ENCODE results near the gene OBSCN. TPM values are rescaled to one million over a fixed set of nuclear protein-coding genes. Genes with fewer than 3 reads are reported as not detected.

Gene OBSCN
- total and polyA plus RNA-seq, 2 donors (not counting 3 experiments of a cell fraction or from before 2014, with no cell fraction given) = 1.5 to 2.9 TPM

GRCh38 chr1:228278432-228278941 is 70.6 kb downstream of the OBSCN start:
- DNase-seq (ENCODE audit: low read depth, low spot score) (no peak), FAIRE-seq (no peak)
- H2AFZ ChIP-seq (ENCODE audit: low read depth, low read length) = no peak overlapping the region
- dilution Hi-C loops (cut with MboI; ENCODE audit: extremely low pct_ligation_motif_present, low sequenced_read_pairs) (no loop called here), intact Hi-C loops (cut with micrococcal nuclease) (loop anchor here (5.0 to 10.0 kb wide), 3 partner anchors 41 to 179 kb away; a partner anchor contains a TSS)
- ChIA-PET CTCF (interaction anchor here (1.2 kb wide), 1 partner anchor 222 kb away, joined by 3 read pairs; no protein-coding TSS in a partner anchor), POLR2A (no interaction called here)
- H3K9me1 ChIP-seq (replicated peaks; ENCODE audit: control insufficient read depth, extremely low read depth, insufficient read depth, low read length) = no peaks in the 10 kb centered on the region
- peaks cover 2% of the 10 kb centered on the region for H3K4me1 ChIP-seq (ENCODE audit: control insufficient read depth, extremely low read depth, insufficient read depth, low read length)
- H3K36me3 ChIP-seq (ENCODE audit: control insufficient read depth in 2 of 2, extremely low read depth in 1 of 2, insufficient read depth in 2 of 2, low read length in 2 of 2) = peaks cover 0 to 2% of the 10 kb centered on the region in 2 experiments
- H3K79me2 ChIP-seq (ENCODE audit: control insufficient read depth, insufficient read depth, low read length) = no peaks in the 10 kb centered on the region
- BruUV-seq (replicated peaks) = no TSS peak
- H4K20me1 ChIP-seq (replicated peaks; ENCODE audit: control insufficient read depth, extremely low read depth, insufficient read depth, low read length) = no peaks in the 10 kb centered on the region
- no peak overlapping the region for H3K9ac ChIP-seq (replicated peaks; ENCODE audit: extremely low read depth, insufficient read depth, low read length)
- TF ChIP-seq POLR2AphosphoS5 (IDR thresholded peaks at IDR 0.05; ENCODE audit: insufficient read depth, low read depth, low read length) (no peak), GATA2 (IDR thresholded peaks at IDR 0.05; ENCODE audit: insufficient read depth, insufficient read length, low read depth, low read length) (no peak), JUN (IDR thresholded peaks at IDR 0.05; ENCODE audit: borderline replicate concordance, insufficient read depth, insufficient read length, low read depth) (no peak), FOS (IDR thresholded peaks at IDR 0.05; ENCODE audit: borderline replicate concordance, insufficient read depth, low read length) (no peak), MAX (IDR thresholded peaks at IDR 0.05; ENCODE audit: insufficient read depth, insufficient read length) (no peak), CTCF (IDR thresholded peaks at IDR 0.05; ENCODE audit: extremely low read depth in 1 of 2, insufficient read depth in 1 of 2, low read depth in 1 of 2, low read length in 2 of 2) (no peak), MYC (IDR thresholded peaks at IDR 0.05; ENCODE audit: low read depth, low read length) (no peak), EZH2 (IDR thresholded peaks at IDR 0.05; ENCODE audit: borderline replicate concordance, low read depth, low read length, severe bottlenecking) (no peak)
- H3K27ac ChIP-seq (ENCODE audit: insufficient read depth, low read depth, low read length) = no peak overlapping the region
- no peaks in the 10 kb centered on the region for H3K9me3 ChIP-seq (replicated peaks; ENCODE audit: control insufficient read depth, insufficient read depth, low read length)
- H3K4me3 ChIP-seq (replicated peaks in 1 of 3; ENCODE audit: insufficient read depth in 1 of 3, low read depth in 1 of 3, low read length in 3 of 3) = no peak overlapping the region
- H3K27me3 ChIP-seq (ENCODE audit: control insufficient read depth in 2 of 2, insufficient read depth in 2 of 2, low read length in 2 of 2) = no peaks in the 10 kb centered on the region
- no peak overlapping the region for H3K4me2 ChIP-seq (ENCODE audit: insufficient read depth, low read length)
